GM23248 (cell line): Measurements from ENCODE around the gene DRAXIN.

Experiments
- EZH2 ChIP-seq: fragments of 200-600 bp; sonication (generic); IDR thresholded peaks from 2 replicates; pipeline ENCODE4 v1.6.1; 2018; ENCODE audit warnings: antibody characterized with exemption, mild to moderate bottlenecking; ENCODE audit not compliant: insufficient read depth, poor library complexity, severe bottlenecking
- EZH2phosphoT487 ChIP-seq: fragments of 200-600 bp; sonication (generic); IDR thresholded peaks from 2 replicates; pipeline ENCODE4 v1.6.1; 2018; ENCODE audit warnings: antibody characterized with exemption, moderate library complexity, mild to moderate bottlenecking, low read depth; ENCODE audit not compliant: insufficient read depth

DNA sequence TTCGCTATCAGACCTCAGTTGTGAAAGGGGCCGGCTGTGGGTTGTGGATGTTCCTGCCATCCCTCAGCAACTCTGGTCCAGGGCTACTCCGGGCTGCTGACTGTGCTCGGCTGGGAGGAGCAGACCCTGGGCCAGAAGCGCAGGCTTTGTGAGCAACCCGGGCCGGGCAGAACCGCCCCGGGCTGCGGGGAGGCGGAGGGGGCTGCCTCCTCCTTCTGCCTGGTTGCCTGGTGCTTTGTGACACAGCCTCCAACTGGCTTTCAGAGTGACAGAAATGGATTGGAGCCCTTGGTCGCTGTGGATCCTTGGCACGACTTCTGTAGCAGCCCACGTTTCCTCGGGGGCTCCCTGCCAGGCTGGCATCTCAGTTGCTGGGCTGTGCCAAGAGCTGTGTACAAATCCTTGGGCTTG, 10.0 kb downstream of the DRAXIN start:
- TF ChIP-seq EZH2 (no peak), EZH2phosphoT487 (no peak)
